ENCODE data around the gene GCNT2.

DNA sequence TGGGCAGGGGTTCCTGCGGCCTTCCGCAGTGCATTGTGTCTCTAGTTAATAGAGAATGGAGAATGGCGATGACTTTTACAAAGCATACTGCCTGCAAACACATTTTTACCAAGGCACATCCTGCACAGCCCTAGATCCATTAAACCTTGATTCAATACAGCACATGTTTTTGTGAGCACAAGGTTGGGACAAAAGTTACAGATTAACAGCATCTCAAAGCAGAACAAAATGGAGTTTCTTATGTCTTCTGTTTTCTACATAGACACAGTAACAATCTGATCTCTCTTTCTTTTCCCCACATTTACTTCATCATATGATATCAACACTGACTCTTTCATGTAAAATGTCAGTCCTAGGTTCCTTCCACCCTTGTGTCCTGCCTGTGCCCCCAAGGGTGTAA, 63.5 kb downstream of the GCNT2 start:
- TF ChIP-seq POLR2AphosphoS5 (IDR thresholded peaks at IDR 0.05): no peak
- TF ChIP-seq POLR2A (IDR thresholded peaks at IDR 0.05; ENCODE audit: low read depth): no peak
- no peak for TF ChIP-seq CTCF (IDR thresholded peaks at IDR 0.05)
